Measurements from ENCODE around the gene EPB41L2.

EPB41L2 gene

GRCh38 chr6:131061041-131061750, 1.8 kb downstream of the EPB41L2 start:
- DNase-seq: no peak

DNA sequence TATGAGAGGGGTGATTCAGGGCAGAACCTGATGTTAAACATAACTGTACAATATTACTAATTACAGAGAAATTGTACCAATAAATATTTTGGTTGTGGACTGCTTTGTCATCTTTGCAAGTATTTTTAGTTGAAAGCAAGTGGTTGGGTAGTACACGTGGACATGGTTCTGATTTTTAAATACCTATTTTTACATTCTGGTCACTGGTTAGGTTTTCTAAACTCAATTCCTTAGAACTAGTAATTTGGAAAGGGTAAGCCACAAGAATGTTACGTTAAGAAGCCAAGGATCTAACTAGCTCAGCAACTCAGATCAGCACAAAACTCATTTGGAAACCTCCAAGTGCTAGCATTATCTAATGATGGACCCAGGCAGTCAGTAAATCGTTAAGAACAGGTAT, 2.7 kb downstream of the EPB41L2 start:
- no peak for DNase-seq

DNA sequence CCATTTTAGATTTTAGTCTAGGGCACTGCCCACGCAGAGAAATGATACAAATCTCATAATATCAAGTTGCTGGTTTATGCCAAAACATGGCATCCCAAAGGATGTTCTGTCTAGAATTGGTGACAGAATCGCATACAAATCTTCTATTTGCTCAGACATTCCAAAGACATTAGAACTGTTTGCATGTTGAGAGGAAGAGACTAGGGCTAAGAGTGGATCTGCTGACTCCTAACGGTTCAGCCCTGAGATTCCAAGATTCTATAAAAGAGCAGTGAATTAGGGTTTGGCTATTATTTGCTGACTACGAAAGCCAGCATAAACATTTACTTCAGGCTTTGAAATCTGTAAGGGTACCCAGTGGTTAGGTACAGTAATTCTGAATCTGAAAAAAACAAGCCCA, 3.6 kb downstream of the EPB41L2 start:
- DNase-seq: no peak

- DNase-seq: no peak
Measured at GRCh38 chr6:131058236-131058635, 4.8 kb downstream of the EPB41L2 start.

- no peak for DNase-seq
Measured at GRCh38 chr6:131054392-131055250, 8.4 kb downstream of the EPB41L2 start.

GRCh38 chr6:131053546-131054240, 9.4 kb downstream of the EPB41L2 start:
- DNase-seq: no peak

DNA sequence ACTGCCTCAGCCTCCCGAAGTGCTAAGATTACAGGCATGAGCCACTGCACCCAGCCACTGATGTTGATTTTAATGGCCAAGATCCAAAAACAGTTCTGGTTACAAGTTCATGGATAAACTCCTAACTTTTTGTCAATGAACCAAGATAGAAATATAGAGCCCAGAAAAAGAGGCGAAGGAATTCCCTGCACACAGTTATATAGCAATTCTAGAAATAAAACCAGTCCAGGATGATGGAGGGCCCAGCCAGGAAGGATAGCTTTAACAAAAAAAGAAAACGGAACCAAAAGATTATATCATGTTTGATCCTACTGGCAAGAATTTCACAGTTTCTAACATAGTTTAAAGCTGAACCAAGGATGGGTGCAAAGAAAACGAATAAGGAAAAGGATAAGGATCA, 10.9 kb downstream of the EPB41L2 start:
- no peak for DNase-seq

DNA sequence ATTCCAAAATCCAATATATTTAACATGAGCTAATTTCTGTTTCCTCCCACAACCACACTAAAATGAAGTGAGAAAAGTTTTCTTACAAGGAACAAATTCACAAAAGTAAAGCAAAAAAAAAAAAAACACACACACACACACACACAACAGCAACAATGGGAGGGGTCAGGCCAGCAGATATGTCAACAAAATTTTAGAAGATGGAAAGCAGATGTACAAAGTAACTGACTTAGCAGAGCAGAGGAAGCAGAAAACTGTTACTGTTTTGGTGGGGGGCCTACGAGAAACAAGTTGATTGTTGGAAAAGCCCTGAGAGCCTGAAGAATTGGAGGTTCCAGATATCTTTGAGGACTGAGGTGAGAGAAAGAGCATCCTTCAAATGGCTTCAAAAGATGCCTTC, 11.7 kb downstream of the EPB41L2 start:
- no peak for DNase-seq

DNA sequence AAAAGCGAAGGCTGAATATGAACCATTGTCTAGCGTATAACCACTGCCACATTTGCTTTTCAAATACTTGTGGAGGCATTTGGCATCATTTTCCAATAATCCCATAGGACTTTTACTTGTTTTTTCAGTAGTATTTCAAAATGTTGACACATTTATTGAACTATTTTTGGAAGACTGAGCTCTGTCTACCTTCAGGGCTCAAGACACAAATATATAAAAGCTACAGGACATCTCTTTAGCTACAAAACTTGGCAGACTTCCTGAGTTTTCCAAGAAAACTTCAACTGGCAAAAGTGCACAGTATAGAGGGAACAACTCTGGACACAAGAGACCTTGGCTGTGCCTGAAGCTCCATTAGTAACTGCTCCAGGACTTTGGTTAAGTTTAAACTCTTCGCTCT, 13.4 kb downstream of the EPB41L2 start:
- no peak for DNase-seq

DNA sequence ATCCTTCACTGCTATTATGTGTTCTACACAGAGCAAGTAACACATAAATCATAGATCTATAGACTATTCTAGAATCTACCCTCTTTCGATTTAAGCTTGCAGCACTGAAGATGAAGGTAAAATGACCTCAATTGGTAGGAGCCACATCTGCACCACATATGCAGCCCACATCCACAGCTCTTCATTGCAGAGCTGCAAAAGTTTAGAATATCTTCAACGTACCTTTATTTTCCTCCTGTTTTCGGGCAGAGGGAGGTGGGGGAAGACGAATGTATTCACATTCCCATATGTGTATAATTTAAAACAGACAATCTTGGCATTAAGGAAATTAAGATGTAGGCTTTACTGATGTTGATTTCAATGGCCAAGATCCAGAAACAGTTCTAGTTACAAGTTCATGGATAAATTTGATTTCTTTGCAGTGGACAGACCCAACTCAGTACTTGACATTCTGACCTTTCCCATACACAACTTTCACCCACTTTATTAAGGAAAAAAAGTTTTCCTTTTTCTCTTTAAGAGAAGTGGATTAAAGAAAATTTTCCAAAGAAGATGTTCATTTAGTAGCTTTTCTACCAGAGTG, 14.0 kb downstream of the EPB41L2 start:
- no peak for DNase-seq

DNA sequence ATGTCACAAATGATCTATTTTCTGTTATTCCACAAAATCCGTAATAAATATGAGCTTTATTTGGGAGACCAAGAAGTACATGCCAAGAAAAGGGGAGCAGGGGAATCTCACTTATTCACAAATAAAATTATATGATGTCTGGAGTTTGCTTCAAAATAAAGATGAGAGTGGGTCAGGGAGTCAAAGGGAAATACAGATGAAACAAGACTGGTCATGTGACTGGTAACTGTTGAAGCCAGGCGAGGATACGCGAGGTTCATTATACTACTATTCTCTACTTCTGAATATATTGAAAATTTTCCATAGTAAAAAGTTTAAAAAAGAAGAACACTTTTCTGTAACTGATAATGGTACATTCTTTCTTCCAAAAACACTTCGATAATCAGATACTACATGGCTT, 14.6 kb downstream of the EPB41L2 start:
- no peak for DNase-seq

GRCh38 chr6:131045139-131045538, 17.9 kb downstream of the EPB41L2 start:
- no peak for DNase-seq

DNA sequence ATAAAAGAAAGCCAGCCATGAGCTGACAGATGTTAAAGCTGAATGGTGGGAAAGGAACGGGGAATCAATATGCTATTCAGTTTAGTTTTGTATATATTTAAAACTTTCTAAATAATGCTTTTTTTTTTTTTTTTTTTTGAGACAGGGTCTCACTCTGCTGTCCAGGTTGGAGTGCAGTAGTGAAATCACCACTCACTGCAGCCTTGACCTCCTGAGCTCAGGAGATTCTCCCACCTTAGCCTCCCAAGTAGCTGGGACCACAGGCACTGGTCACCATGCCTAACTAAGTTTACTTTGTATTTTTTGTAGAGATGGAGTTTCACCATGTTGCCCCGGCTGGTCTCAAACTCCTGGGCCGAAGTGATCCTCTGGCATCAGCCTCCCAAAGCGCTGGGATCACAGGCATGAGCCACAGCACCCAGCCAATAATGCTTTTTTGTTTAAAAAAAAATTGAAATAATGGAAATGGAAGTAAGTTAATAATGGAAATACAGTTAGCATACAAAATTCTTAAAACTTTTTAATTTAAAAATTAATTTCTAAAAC, 19.1 kb downstream of the EPB41L2 start:
- no peak for DNase-seq

GRCh38 chr6:131042664-131043063, 20.4 kb downstream of the EPB41L2 start:
- DNase-seq: no peak

DNA sequence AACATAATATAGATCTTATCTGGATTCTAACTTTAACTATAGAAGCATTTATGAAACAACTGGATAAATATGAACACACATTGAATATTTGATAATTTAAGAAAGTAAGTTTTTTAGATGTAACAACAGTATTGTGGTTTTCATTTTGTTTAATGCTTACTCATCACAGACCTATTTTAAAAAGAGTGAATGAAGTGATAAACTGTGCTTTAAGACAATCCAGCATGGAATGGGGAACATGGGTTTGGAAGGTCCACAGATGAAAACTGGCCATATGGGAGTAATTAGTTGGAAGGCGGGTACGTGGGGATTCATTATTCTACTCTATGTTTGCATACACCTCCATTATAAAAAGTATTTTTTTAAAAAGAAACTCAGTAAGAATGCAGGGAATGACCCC, 21.2 kb downstream of the EPB41L2 start:
- no peak for DNase-seq

GRCh38 chr6:131040866-131041265, 22.2 kb downstream of the EPB41L2 start:
- DNase-seq: no peak

- DNase-seq: no peak
Measured at GRCh38 chr6:131039345-131039680, 23.7 kb downstream of the EPB41L2 start.

GRCh38 chr6:131038597-131039344, 24.3 kb downstream of the EPB41L2 start:
- DNase-seq: no peak

- no peak for DNase-seq
Measured at GRCh38 chr6:131037194-131037897, 25.7 kb downstream of the EPB41L2 start.

GRCh38 chr6:131036601-131037000, 26.4 kb downstream of the EPB41L2 start:
- DNase-seq: no peak

DNA sequence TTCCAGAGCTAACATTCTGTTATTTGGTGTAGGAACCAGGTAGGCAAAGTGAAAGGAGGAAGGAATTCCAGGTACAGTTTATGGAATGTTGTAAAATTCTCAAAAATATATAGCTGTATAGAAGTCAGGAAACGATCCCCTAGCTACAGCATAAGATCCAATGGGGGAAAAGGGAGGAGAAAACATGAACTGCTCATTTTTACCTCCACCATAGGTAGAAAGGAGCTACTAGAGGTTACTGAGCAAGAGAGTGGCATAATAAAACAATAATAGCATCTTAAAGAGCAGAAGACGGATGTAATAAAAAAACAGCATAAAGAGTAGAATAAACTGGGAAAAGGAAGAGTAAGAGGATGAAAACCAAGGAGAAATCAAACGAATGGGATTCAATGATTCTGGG, 26.9 kb downstream of the EPB41L2 start:
- no peak for DNase-seq

GRCh38 chr6:131035582-131035981, 27.5 kb downstream of the EPB41L2 start:
- DNase-seq: no peak
